Ishikawa (cell line): ENCODE data around the gene EXTL2.

ENCODE experiments used
- CEBPB ChIP-seq: IDR thresholded peaks from 2 replicates; pipeline ENCODE4 v1.6.1; 2012
- CREB1 ChIP-seq: IDR thresholded peaks from 2 replicates; pipeline ENCODE4 v1.6.1; 2012; ENCODE audit warnings: low read depth
- EGR1 ChIP-seq: IDR thresholded peaks from 2 replicates; pipeline ENCODE4 v1.6.1; 2012
- EP300 ChIP-seq: IDR thresholded peaks from 2 replicates; pipeline ENCODE4 v1.6.1; 2012; ENCODE audit warnings: borderline replicate concordance
- FOXM1 ChIP-seq: IDR thresholded peaks from 2 replicates; pipeline ENCODE4 v1.6.1; 2012; ENCODE audit warnings: low read depth, borderline replicate concordance
- NFIC ChIP-seq: IDR thresholded peaks from 2 replicates; pipeline ENCODE4 v1.6.1; 2012
- RAD21 ChIP-seq: IDR thresholded peaks from 2 replicates; pipeline ENCODE4 v1.6.1; 2012; ENCODE audit warnings: low read depth
- TAF1 ChIP-seq: IDR thresholded peaks from 2 replicates; pipeline ENCODE4 v1.6.1; 2012; ENCODE audit warnings: low read depth, mild to moderate bottlenecking
- TEAD4 ChIP-seq: IDR thresholded peaks from 2 replicates; pipeline ENCODE4 v1.6.1; 2012
- USF1 ChIP-seq: IDR thresholded peaks from 2 replicates; pipeline ENCODE4 v1.6.1; 2012
- YY1 ChIP-seq: IDR thresholded peaks from 2 replicates; pipeline ENCODE4 v1.6.1; 2012; ENCODE audit warnings: low read depth
- ZBTB7A ChIP-seq: IDR thresholded peaks from 2 replicates; pipeline ENCODE4 v1.6.1; 2012; ENCODE audit warnings: low read depth
- TF ChIP-seq, protein P1 (sequence below): IDR thresholded peaks from 2 replicates; pipeline ENCODE4 v1.6.1; 2012
- TF ChIP-seq, protein P2 (sequence below): IDR thresholded peaks from 2 replicates; pipeline ENCODE4 v1.6.1; 2012; ENCODE audit warnings: low read depth, mild to moderate bottlenecking

- TF ChIP-seq, protein P1, sequence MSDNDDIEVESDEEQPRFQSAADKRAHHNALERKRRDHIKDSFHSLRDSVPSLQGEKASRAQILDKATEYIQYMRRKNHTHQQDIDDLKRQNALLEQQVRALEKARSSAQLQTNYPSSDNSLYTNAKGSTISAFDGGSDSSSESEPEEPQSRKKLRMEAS, result no peak
- TF ChIP-seq EP300, result no peak
- TF ChIP-seq CEBPB, result no peak
- TF ChIP-seq CREB1, result no peak
- TF ChIP-seq TAF1, result no peak
- TF ChIP-seq TEAD4, result no peak
- TF ChIP-seq, protein P2, sequence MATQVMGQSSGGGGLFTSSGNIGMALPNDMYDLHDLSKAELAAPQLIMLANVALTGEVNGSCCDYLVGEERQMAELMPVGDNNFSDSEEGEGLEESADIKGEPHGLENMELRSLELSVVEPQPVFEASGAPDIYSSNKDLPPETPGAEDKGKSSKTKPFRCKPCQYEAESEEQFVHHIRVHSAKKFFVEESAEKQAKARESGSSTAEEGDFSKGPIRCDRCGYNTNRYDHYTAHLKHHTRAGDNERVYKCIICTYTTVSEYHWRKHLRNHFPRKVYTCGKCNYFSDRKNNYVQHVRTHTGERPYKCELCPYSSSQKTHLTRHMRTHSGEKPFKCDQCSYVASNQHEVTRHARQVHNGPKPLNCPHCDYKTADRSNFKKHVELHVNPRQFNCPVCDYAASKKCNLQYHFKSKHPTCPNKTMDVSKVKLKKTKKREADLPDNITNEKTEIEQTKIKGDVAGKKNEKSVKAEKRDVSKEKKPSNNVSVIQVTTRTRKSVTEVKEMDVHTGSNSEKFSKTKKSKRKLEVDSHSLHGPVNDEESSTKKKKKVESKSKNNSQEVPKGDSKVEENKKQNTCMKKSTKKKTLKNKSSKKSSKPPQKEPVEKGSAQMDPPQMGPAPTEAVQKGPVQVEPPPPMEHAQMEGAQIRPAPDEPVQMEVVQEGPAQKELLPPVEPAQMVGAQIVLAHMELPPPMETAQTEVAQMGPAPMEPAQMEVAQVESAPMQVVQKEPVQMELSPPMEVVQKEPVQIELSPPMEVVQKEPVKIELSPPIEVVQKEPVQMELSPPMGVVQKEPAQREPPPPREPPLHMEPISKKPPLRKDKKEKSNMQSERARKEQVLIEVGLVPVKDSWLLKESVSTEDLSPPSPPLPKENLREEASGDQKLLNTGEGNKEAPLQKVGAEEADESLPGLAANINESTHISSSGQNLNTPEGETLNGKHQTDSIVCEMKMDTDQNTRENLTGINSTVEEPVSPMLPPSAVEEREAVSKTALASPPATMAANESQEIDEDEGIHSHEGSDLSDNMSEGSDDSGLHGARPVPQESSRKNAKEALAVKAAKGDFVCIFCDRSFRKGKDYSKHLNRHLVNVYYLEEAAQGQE, result no peak
- no peak for TF ChIP-seq RAD21
- no peak for TF ChIP-seq FOXM1
- no peak for TF ChIP-seq EGR1
- no peak for TF ChIP-seq NFIC
- TF ChIP-seq ZBTB7A, result no peak
- TF ChIP-seq YY1, result no peak
- no peak for TF ChIP-seq USF1
These were observed 42.9 kb downstream of the EXTL2 start for GRCh38 chr1:100851726-100852125.
